WERI-Rb-1 (cell line): ENCODE data around the gene IL3RA.
"Not testable (repeated sequence)": the region's sequence is repeated elsewhere in the genome, so short reads cannot be mapped to it uniquely, and the experiment has no call there.

Experiments used
- DNase-seq: peaks from one replicate; pipeline ENCODE4 v3.0.0-alpha.2; 2020
- H3K27ac ChIP-seq: fragments of 250-450 bp; sonication (Bioruptor Pico); 2 replicates; pipeline ENCODE4 v1.5.1; 2020; ENCODE audit warnings: mild to moderate bottlenecking, moderate library complexity
- H3K27me3 ChIP-seq: fragments of 250-450 bp; sonication (Bioruptor Pico); 2 replicates; pipeline ENCODE4 v1.5.1; 2021; ENCODE audit warnings: mild to moderate bottlenecking, low read depth, moderate library complexity; ENCODE audit not compliant: insufficient read depth, severe bottlenecking
- H3K36me3 ChIP-seq: fragments of 250-450 bp; sonication (Bioruptor Pico); 2 replicates; pipeline ENCODE4 v1.5.1; 2020; ENCODE audit warnings: mild to moderate bottlenecking, moderate library complexity
- H3K4me3 ChIP-seq: 2 replicates; pipeline ENCODE4 v1.5.1; 2011; ENCODE audit warnings: low read depth, mild to moderate bottlenecking, control low read depth, low read length
- H3K9me3 ChIP-seq: fragments of 250-450 bp; sonication (Bioruptor Pico); 2 replicates; pipeline ENCODE4 v1.5.1; 2021; ENCODE audit warnings: mild to moderate bottlenecking, moderate library complexity; ENCODE audit not compliant: severe bottlenecking
- TF ChIP-seq, protein P1 (sequence below): IDR thresholded peaks from 2 replicates; pipeline ENCODE4 v1.5.1; 2011; ENCODE audit warnings: low read depth, mild to moderate bottlenecking, control low read depth, inconsistent platforms, low read length

Gene IL3RA

DNA sequence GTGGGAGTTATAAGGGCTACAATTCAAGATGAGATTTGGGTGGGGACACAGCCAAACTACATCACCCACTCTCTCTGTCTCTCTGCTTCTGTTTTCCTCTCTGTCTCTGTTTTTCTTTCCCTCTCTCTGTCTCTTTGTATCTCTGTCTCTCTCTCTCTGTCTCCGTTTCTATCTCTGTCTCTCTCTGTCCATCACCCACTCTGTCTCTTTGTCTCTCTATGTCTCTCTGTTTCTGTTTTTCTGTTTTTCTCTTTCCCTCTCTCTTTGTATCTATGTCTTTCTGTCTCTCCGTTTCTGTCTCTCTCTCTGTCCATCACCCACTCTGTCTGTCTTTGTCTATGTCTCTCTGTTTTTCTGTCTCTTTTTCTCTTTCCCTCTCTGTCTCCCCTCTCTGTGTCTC, 25.3 kb downstream of the IL3RA start:
- Histone ChIP-seq H3K27me3 (no peaks in the 10 kb centered on the region), H3K27ac (no peak overlapping the region), H3K9me3 (no peaks in the 10 kb centered on the region), H3K4me3 (no peak overlapping the region), H3K36me3 (peaks cover 10% of the 10 kb centered on the region)
- TF ChIP-seq, protein P1, sequence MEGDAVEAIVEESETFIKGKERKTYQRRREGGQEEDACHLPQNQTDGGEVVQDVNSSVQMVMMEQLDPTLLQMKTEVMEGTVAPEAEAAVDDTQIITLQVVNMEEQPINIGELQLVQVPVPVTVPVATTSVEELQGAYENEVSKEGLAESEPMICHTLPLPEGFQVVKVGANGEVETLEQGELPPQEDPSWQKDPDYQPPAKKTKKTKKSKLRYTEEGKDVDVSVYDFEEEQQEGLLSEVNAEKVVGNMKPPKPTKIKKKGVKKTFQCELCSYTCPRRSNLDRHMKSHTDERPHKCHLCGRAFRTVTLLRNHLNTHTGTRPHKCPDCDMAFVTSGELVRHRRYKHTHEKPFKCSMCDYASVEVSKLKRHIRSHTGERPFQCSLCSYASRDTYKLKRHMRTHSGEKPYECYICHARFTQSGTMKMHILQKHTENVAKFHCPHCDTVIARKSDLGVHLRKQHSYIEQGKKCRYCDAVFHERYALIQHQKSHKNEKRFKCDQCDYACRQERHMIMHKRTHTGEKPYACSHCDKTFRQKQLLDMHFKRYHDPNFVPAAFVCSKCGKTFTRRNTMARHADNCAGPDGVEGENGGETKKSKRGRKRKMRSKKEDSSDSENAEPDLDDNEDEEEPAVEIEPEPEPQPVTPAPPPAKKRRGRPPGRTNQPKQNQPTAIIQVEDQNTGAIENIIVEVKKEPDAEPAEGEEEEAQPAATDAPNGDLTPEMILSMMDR, result no peak
- DNase-seq, result no peak

DNA sequence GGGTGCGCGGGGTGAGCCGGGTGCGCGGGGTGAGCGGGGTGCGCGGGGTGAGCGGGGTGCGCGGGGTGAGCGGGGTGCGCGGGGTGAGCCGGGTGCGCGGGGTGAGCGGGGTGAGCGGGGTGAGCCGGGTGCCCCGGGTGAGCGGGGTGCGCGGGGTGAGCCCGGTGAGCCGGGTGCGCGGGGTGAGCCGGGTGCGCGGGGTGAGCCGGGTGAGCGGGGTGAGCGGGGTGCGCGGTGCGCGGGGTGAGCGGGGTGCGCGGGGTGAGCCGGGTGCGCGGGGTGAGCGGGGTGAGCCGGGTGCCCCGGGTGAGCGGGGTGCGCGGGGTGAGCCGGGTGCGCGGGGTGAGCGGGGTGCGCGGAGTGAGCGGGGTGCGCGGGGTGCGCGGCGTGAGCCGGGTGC, 29.8 kb downstream of the IL3RA start:
- H3K9me3 ChIP-seq, H3K36me3 ChIP-seq, H3K27ac ChIP-seq, H3K4me3 ChIP-seq, H3K27me3 ChIP-seq, DNase-seq: not testable (repeated sequence)

GRCh38 chrX:1368385-1368698, 31.8 kb downstream of the IL3RA start:
- H3K27me3 ChIP-seq, result no peaks in the 10 kb centered on the region
- H3K4me3 ChIP-seq, result no peak overlapping the region
- DNase-seq, result no peak
- TF ChIP-seq, protein P1, result no peak
- H3K9me3 ChIP-seq, result no peaks in the 10 kb centered on the region
- H3K27ac ChIP-seq, result peak overlapping the region; percentile 40; the same call in 1 of the 2 replicates
- peaks cover 3% of the 10 kb centered on the region for H3K36me3 ChIP-seq

DNA sequence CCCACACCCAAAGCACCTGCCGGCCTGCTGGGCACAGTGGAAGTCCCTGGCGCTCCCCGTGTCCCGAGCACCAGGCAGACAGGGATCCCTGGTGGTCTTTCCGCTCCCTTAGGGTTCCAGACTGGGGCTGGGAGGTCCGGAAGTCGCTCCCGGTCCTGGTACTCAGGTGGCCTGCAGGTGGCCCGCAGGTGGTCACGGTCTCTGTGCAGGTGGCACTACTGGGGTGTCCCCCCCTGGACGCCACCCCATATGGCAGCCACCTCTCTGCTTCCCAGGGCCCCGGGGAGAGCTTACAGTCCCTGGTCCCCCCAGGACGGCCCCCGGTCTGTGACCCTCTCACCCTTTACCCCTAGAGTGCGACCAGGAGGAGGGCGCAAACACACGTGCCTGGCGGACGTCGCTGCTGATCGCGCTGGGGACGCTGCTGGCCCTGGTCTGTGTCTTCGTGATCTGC, 41.7 kb downstream of the IL3RA start:
- H3K9me3 ChIP-seq, result no peaks in the 10 kb centered on the region
- no peak overlapping the region for H3K4me3 ChIP-seq
- TF ChIP-seq, protein P1, result no peak
- H3K36me3 ChIP-seq, result peaks cover 13% of the 10 kb centered on the region
- H3K27me3 ChIP-seq, result no peaks in the 10 kb centered on the region
- H3K27ac ChIP-seq, result no peak overlapping the region
- no peak for DNase-seq

DNA sequence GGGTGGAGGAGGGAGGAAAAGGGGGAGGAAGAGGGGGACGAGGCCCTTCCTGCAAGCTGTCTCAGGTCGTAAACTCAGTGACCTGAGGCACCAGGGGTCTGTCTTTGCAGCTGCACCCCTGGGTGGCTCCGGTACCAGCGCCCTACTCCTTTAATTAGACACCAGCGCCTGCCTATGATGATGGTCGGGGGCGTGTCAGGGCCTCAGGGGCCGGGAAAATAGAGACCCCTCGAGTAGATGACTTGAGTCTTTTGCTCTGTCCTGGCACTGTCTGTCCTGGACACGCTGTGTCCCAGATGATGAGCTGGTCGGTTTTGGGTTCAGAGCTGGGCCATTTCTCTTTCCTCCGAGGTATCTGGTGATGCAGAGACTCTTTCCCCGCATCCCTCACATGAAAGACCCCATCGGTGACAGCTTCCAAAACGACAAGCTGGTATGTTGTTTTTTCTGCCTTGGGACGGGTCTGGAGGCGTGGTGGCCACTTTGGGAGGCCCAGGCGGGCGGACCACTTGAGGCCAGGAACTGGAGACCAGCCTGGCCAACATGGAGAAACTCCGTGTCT, 44.2 kb downstream of the IL3RA start:
- no peak for DNase-seq
- Histone ChIP-seq H3K27me3 (no peaks in the 10 kb centered on the region), H3K9me3 (no peaks in the 10 kb centered on the region), H3K27ac (no peak overlapping the region), H3K36me3 (peaks cover 35% of the 10 kb centered on the region), H3K4me3 (no peak overlapping the region)
- TF ChIP-seq, protein P1, result no peak

DNA sequence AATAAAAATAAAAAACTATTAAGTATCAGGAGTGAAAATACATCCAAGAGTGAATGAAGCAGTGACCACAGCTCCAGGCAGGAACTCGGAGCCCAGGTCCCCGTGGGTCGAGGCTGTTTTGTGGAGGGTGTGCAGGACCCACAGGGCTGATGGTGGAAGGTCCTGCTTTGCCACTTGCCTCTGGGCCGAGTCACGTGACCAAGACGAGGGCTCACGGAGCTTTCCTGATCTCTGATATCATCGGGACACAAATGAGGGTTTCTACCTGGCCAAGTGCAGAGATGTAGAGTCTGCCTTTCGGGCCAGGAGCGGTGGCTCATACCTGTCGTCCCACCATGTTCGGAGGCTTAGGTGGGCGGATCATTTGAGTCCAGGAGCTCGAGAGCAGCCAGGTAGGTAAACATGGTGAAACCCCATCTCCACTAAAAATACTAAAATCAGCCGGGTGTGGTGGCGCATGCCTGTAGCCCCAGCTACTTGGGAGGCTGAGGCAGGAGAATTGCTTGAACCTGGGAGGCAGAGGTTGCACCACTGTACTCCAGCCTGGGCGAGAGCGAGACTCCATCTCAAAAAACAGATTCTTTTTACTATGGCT, 48.2 kb downstream of the IL3RA start:
- Histone ChIP-seq H3K9me3 (no peaks in the 10 kb centered on the region), H3K4me3 (no peak overlapping the region), H3K27me3 (no peaks in the 10 kb centered on the region), H3K36me3 (peaks cover 75% of the 10 kb centered on the region), H3K27ac (no peak overlapping the region)
- TF ChIP-seq, protein P1, result no peak
- no peak for DNase-seq
